ENCODE data around the gene NAP1L4. TPM values are rescaled to one million over a fixed set of nuclear protein-coding genes. Genes with fewer than 3 reads are reported as not detected.

NAP1L4 gene
- total and polyA plus RNA-seq, 2 of the 4 experiments (the other 2 are of a cell fraction): 71.5 to 80.7 TPM

GRCh38 chr11:3006505-3007260 is 14.6 kb upstream of the NAP1L4 start:
- Histone ChIP-seq H4K5ac (ENCODE audit: low read depth, low read length) (no peak overlapping the region), H3K23ac (ENCODE audit: low read depth, low read length) (no peak overlapping the region), H3K9ac (ENCODE audit: low read depth, low read length) (no peak overlapping the region), H3K4me3 (ENCODE audit: insufficient read depth, low read depth, low read length) (no peak overlapping the region), H3K36me3 (ENCODE audit: control insufficient read depth, insufficient read depth, low read length) (peaks cover 86% of the 10 kb centered on the region), H3K14ac (replicated peaks; ENCODE audit: low read depth, low read length) (no peak overlapping the region), H3K9me1 (ENCODE audit: insufficient read depth, low read length) (no peaks in the 10 kb centered on the region), H4K8ac (ENCODE audit: low read depth in 2 of 2, low read length in 2 of 2) (no peak overlapping the region), H2BK120ac (ENCODE audit: low read depth, low read length) (no peak overlapping the region), H2AK9ac (replicated peaks; ENCODE audit: low read depth, low read length, poor library complexity) (no peak overlapping the region), H3K9me3 (ENCODE audit: control insufficient read depth, insufficient read depth, low read length) (no peaks in the 10 kb centered on the region), H2AK5ac (ENCODE audit: low read depth, low read length) (no peak overlapping the region), H3K79me1 (ENCODE audit: low read depth in 1 of 2, low read length in 2 of 2) (peaks cover 3 to 26% of the 10 kb centered on the region in 2 experiments; a peak in 2 of 4 replicates), H3K4ac (ENCODE audit: low read depth, low read length) (no peak overlapping the region), H3K18ac (ENCODE audit: low read depth, low read length) (no peak overlapping the region), H3K27ac (ENCODE audit: insufficient read depth, low read length) (no peak overlapping the region), H2AFZ (replicated peaks; ENCODE audit: low read length, poor library complexity) (peak overlapping the region; percentile 47), H4K20me1 (ENCODE audit: insufficient read depth, low read length) (peaks cover 12% of the 10 kb centered on the region), H2BK15ac (ENCODE audit: low read depth, low read length) (no peak overlapping the region), H3K56ac (ENCODE audit: extremely low read depth, insufficient read depth, low read length) (no peak overlapping the region), H2BK5ac (ENCODE audit: low read depth, low read length, poor library complexity, severe bottlenecking) (no peak overlapping the region), H3K27me3 (ENCODE audit: control insufficient read depth, insufficient read depth, low read length) (no peaks in the 10 kb centered on the region), H4K91ac (ENCODE audit: insufficient read depth, low read depth, low read length) (no peak overlapping the region), H2BK20ac (ENCODE audit: low read depth, low read length) (no peak overlapping the region), H3K4me2 (ENCODE audit: low read depth, low read length) (no peak overlapping the region), H3K4me1 (ENCODE audit: control insufficient read depth, insufficient read depth, low read length) (no peaks in the 10 kb centered on the region)
- dilution Hi-C loops (cut with HindIII; ENCODE audit: low sequenced_read_pairs, unreplicated experiment): no loop called here
- in situ Hi-C loops (cut with MboI; ENCODE audit: low sequenced_read_pairs): no loop called here
- BruUV-seq (replicated peaks): no TSS peak
- POLR2A ChIA-PET (ENCODE audit: unreplicated experiment): no interaction called here
- WGBS, 2 experiments (ENCODE audit: extremely low coverage in 2 of 2, insufficient read length in 1 of 2): 85% methylated on average over 10 of the region's 21 CpGs; no CpG with 5 or more reads in 1 of the 2 experiments
- CTCF ChIA-PET: no interaction called here
- intact Hi-C loops (cut with micrococcal nuclease): no loop called here
- no peak for TF ChIP-seq SMC3 (IDR thresholded peaks at IDR 0.05; ENCODE audit: low read depth, low read length)
- no peak for TF ChIP-seq CTCF (conservative IDR thresholded peaks at IDR 0.05; ENCODE audit: low read depth, low read length)
- TF ChIP-seq MAFK (IDR thresholded peaks at IDR 0.05; ENCODE audit: low read depth, low read length): no peak
- TF ChIP-seq CEBPB (IDR thresholded peaks at IDR 0.05; ENCODE audit: low read depth, low read length): no peak
- TF ChIP-seq BHLHE40 (IDR thresholded peaks at IDR 0.05; ENCODE audit: low read depth, low read length): no peak
- TF ChIP-seq ELK1 (IDR thresholded peaks at IDR 0.05; ENCODE audit: borderline replicate concordance, low read depth, low read length): no peak
- no peak for TF ChIP-seq POLR2A (IDR thresholded peaks at IDR 0.05; ENCODE audit: low read depth, low read length)
- no peak for TF ChIP-seq RAD21 (IDR thresholded peaks at IDR 0.05; ENCODE audit: low read length)
- no peak for TF ChIP-seq RCOR1 (IDR thresholded peaks at IDR 0.05; ENCODE audit: insufficient replicate concordance, low read length)
- TF ChIP-seq RFX5 (IDR thresholded peaks at IDR 0.05; ENCODE audit: low read depth, low read length): no peak
- TF ChIP-seq NFE2L2 (IDR thresholded peaks at IDR 0.05; ENCODE audit: low read depth, low read length): no peak
- TF ChIP-seq USF2 (IDR thresholded peaks at IDR 0.05; ENCODE audit: low read depth, low read length): no peak
- TF ChIP-seq MXI1 (IDR thresholded peaks at IDR 0.05; ENCODE audit: borderline replicate concordance, low read depth, low read length): no peak
- TF ChIP-seq MAZ (IDR thresholded peaks at IDR 0.05; ENCODE audit: borderline replicate concordance, low read depth, low read length): no peak
- no peak for TF ChIP-seq CHD1 (IDR thresholded peaks at IDR 0.05; ENCODE audit: low read depth, low read length)
- TF ChIP-seq FOS (IDR thresholded peaks at IDR 0.05; ENCODE audit: low read depth, low read length): no peak
- DNase-seq (no peak), ATAC-seq (ENCODE audit: low read depth) (no peak)

Measured in IMR-90 (cell line).